ENCODE results near the gene APOA1. TPM values are rescaled to one million over a fixed set of nuclear protein-coding genes. Genes with fewer than 3 reads are reported as not detected.

The APOA1 gene
- total RNA-seq, 1 donor from 2014 or later = not detected

DNA sequence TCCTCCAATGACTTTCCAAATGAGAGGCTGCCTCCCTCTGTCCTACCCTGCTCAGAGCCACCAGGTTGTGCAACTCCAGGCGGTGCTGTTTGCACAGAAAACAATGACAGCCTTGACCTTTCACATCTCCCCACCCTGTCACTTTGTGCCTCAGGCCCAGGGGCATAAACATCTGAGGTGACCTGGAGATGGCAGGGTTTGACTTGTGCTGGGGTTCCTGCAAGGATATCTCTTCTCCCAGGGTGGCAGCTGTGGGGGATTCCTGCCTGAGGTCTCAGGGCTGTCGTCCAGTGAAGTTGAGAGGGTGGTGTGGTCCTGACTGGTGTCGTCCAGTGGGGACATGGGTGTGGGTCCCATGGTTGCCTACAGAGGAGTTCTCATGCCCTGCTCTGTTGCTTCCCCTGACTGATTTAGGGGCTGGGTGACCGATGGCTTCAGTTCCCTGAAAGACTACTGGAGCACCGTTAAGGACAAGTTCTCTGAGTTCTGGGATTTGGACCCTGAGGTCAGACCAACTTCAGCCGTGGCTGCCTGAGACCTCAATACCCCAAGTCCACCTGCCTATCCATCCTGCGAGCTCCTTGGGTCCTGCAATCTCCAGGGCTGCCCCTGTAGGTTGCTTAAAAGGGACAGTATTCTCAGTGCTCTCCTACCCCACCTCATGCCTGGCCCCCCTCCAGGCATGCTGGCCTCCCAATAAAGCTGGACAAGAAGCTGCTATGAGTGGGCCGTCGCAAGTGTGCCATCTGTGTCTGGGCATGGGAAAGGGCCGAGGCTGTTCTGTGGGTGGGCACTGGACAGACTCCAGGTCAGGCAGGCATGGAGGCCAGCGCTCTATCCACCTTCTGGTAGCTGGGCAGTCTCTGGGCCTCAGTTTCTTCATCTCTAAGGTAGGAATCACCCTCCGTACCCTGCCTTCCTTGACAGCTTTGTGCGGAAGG is 4.8 kb downstream of the APOA1 start:
- H3K27me3 ChIP-seq (ENCODE audit: control insufficient read depth, insufficient read depth, low read length) = no peaks in the 10 kb centered on the region
- no peaks in the 10 kb centered on the region for H3K36me3 ChIP-seq (ENCODE audit: control insufficient read depth, insufficient read depth, low read length)
- TF ChIP-seq, protein P1, sequence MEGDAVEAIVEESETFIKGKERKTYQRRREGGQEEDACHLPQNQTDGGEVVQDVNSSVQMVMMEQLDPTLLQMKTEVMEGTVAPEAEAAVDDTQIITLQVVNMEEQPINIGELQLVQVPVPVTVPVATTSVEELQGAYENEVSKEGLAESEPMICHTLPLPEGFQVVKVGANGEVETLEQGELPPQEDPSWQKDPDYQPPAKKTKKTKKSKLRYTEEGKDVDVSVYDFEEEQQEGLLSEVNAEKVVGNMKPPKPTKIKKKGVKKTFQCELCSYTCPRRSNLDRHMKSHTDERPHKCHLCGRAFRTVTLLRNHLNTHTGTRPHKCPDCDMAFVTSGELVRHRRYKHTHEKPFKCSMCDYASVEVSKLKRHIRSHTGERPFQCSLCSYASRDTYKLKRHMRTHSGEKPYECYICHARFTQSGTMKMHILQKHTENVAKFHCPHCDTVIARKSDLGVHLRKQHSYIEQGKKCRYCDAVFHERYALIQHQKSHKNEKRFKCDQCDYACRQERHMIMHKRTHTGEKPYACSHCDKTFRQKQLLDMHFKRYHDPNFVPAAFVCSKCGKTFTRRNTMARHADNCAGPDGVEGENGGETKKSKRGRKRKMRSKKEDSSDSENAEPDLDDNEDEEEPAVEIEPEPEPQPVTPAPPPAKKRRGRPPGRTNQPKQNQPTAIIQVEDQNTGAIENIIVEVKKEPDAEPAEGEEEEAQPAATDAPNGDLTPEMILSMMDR (IDR thresholded peaks at IDR 0.05; ENCODE audit: insufficient read depth, low read length, severe bottlenecking) = no peak
- no peak overlapping the region for H3K4me3 ChIP-seq (ENCODE audit: low read depth, low read length)
- DNase-seq (ENCODE audit: low read depth) = no peak
- FAIRE-seq = peak; percentile 55

DNA sequence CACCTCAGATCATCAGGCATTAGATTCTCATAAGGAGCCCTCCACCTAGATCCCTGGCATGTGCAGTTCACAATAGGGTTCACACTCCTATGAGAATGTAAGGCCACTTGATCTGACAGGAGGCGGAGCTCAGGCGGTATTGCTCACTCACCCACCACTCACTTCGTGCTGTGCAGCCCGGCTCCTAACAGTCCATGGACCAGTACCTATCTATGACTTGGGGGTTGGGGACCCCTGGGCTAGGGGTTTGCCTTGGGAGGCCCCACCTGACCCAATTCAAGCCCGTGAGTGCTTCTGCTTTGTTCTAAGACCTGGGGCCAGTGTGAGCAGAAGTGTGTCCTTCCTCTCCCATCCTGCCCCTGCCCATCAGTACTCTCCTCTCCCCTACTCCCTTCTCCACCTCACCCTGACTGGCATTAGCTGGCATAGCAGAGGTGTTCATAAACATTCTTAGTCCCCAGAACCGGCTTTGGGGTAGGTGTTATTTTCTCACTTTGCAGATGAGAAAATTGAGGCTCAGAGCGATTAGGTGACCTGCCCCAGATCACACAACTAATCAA is 5.6 kb downstream of the APOA1 start:
- FAIRE-seq (no peak), DNase-seq (ENCODE audit: low read depth) (no peak)

DNA sequence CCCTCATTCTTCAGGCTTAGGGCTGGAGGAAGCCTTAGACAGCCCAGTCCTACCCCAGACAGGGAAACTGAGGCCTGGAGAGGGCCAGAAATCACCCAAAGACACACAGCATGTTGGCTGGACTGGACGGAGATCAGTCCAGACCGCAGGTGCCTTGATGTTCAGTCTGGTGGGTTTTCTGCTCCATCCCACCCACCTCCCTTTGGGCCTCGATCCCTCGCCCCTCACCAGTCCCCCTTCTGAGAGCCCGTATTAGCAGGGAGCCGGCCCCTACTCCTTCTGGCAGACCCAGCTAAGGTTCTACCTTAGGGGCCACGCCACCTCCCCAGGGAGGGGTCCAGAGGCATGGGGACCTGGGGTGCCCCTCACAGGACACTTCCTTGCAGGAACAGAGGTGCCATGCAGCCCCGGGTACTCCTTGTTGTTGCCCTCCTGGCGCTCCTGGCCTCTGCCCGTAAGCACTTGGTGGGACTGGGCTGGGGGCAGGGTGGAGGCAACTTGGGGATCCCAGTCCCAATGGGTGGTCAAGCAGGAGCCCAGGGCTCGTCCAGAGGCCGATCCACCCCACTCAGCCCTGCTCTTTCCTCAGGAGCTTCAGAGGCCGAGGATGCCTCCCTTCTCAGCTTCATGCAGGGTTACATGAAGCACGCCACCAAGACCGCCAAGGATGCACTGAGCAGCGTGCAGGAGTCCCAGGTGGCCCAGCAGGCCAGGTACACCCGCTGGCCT is 7.1 kb downstream of the APOA1 start:
- DNase-seq (ENCODE audit: low read depth) = no peak
- TF ChIP-seq, protein P1 (IDR thresholded peaks at IDR 0.05; ENCODE audit: insufficient read depth, low read length, severe bottlenecking) = no peak
- FAIRE-seq = no peak
- Histone ChIP-seq H3K27me3 (ENCODE audit: control insufficient read depth, insufficient read depth, low read length) (no peaks in the 10 kb centered on the region), H3K4me3 (ENCODE audit: low read depth, low read length) (no peak overlapping the region), H3K36me3 (ENCODE audit: control insufficient read depth, insufficient read depth, low read length) (no peaks in the 10 kb centered on the region)

More for the DNA sequence above, 5.6 kb downstream of the APOA1 start:
- no peak overlapping the region for H3K4me3 ChIP-seq (ENCODE audit: low read depth, low read length)
- no peaks in the 10 kb centered on the region for H3K27me3 ChIP-seq (ENCODE audit: control insufficient read depth, insufficient read depth, low read length)
- no peaks in the 10 kb centered on the region for H3K36me3 ChIP-seq (ENCODE audit: control insufficient read depth, insufficient read depth, low read length)
- TF ChIP-seq, protein P1 (IDR thresholded peaks at IDR 0.05; ENCODE audit: insufficient read depth, low read length, severe bottlenecking) = no peak

DNA sequence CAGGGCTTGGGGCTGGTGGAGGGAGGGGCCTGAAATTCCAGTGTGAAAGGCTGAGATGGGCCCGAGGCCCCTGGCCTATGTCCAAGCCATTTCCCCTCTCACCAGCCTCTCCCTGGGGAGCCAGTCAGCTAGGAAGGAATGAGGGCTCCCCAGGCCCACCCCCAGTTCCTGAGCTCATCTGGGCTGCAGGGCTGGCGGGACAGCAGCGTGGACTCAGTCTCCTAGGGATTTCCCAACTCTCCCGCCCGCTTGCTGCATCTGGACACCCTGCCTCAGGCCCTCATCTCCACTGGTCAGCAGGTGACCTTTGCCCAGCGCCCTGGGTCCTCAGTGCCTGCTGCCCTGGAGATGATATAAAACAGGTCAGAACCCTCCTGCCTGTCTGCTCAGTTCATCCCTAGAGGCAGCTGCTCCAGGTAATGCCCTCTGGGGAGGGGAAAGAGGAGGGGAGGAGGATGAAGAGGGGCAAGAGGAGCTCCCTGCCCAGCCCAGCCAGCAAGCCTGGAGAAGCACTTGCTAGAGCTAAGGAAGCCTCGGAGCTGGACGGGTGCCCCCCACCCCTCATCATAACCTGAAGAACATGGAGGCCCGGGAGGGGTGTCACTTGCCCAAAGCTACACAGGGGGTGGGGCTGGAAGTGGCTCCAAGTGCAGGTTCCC is 7.8 kb downstream of the APOA1 start, which contains the start of gene APOC3:
Gene APOC3 (plus strand): TSS at position 383 of the 659 bp plus-strand sequence. CDS start 676 bp downstream, outside the sequence.
- no peak for FAIRE-seq

More for the DNA sequence above, 7.8 kb downstream of the APOA1 start, which contains the start of gene APOC3:
- no peaks in the 10 kb centered on the region for H3K27me3 ChIP-seq (ENCODE audit: control insufficient read depth, insufficient read depth, low read length)
- DNase-seq (ENCODE audit: low read depth) = no peak
- no peak within 1 kb of the TSS for H3K4me3 ChIP-seq (ENCODE audit: low read depth, low read length)
- TF ChIP-seq, protein P1 (IDR thresholded peaks at IDR 0.05; ENCODE audit: insufficient read depth, low read length, severe bottlenecking) = no peak
- H3K36me3 ChIP-seq (ENCODE audit: control insufficient read depth, insufficient read depth, low read length) = no peaks in the 10 kb centered on the region

Measured in bronchial epithelial cell (primary cell).